ENCODE measurements around the gene ESCO1. TPM values are rescaled to one million over a fixed set of nuclear protein-coding genes. Genes with fewer than 3 reads are reported as not detected.
"Not testable (repeated sequence)": the region's sequence is repeated elsewhere in the genome, so short reads cannot be mapped to it uniquely, and the experiment has no call there.

Gene ESCO1
- total RNA-seq, 4 donors from 2014 or later, result 22.1 to 41.3 (median 34.4) TPM

GRCh38 chr18:21629089-21629832, 28.8 kb upstream of the ESCO1 start:
- Histone ChIP-seq H3K4me3 (no peak overlapping the region), H3K4me1 (no peaks in the 10 kb centered on the region), H3K27me3 (no peaks in the 10 kb centered on the region), H3K36me3 (peaks cover 0 to 74% (median 0%) of the 10 kb centered on the region in 3 donors), H3K9me3 (no peaks in the 10 kb centered on the region), H3K27ac (peak overlapping the region in 2 of 4 donors; percentile 1 to 11)
- no peak for DNase-seq
- TF ChIP-seq CTCF (IDR thresholded peaks at IDR 0.05) (no peak), POLR2A (IDR thresholded peaks at IDR 0.05) (no peak)

- not testable (repeated sequence) for H3K4me1 ChIP-seq, H3K27me3 ChIP-seq, H3K27ac ChIP-seq, H3K9me3 ChIP-seq, H3K4me3 ChIP-seq, DNase-seq
- peaks cover 0 to 37% (median 0%) of the 10 kb centered on the region in 3 donors for H3K36me3 ChIP-seq
Measured at GRCh38 chr18:21621640-21622039, 21.1 kb upstream of the ESCO1 start.

DNA sequence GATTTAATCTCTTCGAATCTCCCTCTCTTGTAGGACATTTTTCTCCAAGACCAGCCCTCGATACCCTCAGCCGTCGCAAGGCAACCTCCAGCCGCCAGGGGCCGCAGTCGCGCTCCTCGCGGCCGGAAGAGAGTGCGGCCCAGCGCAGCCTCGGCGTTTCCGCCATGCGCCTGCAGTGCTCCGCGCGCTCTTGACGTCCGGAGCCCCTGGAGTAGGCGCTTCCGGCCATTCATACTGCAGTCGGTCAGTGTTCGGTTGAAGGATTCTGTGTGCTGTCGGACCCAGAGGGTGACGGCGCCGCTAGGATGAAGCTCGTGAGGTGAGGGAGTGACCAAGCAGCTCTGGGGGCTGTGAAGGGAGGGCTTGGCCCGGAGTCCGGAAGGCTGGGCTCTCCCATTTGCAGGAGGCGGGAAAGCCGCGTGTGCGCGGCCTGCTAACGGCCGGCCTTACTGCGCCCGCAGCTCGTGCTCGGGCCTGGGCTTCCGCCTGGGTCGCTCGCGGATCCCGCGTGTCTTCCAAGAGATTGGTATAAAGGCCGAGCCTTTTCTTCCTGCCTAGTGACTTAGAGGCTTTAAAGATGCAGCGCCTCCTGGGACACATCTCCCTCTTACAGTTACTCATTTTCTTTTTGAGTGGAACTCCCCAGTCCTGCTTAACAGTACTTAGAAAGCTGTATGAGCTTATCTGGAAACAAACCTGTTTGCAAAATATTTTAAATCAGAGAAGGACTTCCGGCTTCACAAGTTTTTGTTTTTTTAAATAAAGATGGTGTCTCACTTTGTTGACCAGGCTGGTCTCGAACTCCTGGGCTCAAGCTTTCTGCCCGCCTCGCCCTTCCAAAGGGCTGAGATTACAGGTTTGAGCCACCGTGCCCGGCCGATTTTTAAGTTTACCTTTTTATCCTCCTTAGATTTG, 11.9 kb upstream of the ESCO1 start, which contains the start of gene SNRPD1:
Gene SNRPD1, plus strand, starts transcription at position 190 of the 915 bp plus-strand sequence. Its CDS starts 116 bp downstream, at position 306.
- Histone ChIP-seq H3K4me3 (peak within 1 kb of the TSS; percentile 67 to 82 (median 76)), H3K27ac (peak within 1 kb of the TSS; percentile 69 to 83 (median 78)), H3K36me3 (no peaks in the 10 kb centered on the region), H3K27me3 (no peaks in the 10 kb centered on the region), H3K4me1 (peaks cover 0 to 17% (median 6%) of the 10 kb centered on the region in 4 donors), H3K9me3 (no peaks in the 10 kb centered on the region)
- peak; percentile 77 to 94 (median 93) for DNase-seq
- TF ChIP-seq CTCF (IDR thresholded peaks at IDR 0.05), result peak; percentile 91 to 98 (median 95)
- peak; percentile 21 to 38 for TF ChIP-seq POLR2A (IDR thresholded peaks at IDR 0.05)

GRCh38 chr18:21611401-21612124, 11.1 kb upstream of the ESCO1 start:
- Histone ChIP-seq H3K4me1 (peaks cover 0 to 17% (median 6%) of the 10 kb centered on the region in 4 donors), H3K27ac (peak overlapping the region; percentile 69 to 83 (median 78)), H3K4me3 (peak overlapping the region; percentile 67 to 82 (median 76))
- H3K36me3 ChIP-seq, H3K27me3 ChIP-seq, DNase-seq, H3K9me3 ChIP-seq: not testable (repeated sequence)

DNA sequence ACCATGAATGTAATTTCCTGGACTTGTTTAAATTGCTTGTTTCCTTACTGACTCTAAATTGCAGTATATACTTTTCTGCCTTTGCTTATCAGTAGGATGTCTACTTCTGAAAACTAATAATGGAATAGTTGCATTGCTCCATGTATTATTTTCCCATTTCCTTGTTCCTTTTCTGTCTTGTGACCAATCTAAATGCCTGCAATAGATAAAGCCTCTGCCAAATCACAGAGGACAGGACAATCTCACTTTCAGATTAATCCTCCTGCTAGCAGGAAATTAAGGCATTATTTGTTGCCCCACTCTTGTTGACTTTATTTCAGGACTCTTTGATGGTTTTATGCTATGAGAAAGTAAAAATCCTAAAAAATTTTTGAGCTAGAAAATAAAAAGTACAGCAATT, 4.7 kb upstream of the ESCO1 start:
- DNase-seq, result no peak
- H3K27ac ChIP-seq, result no peak overlapping the region
- TF ChIP-seq CTCF (IDR thresholded peaks at IDR 0.05), result no peak
- no peak for TF ChIP-seq POLR2A (IDR thresholded peaks at IDR 0.05)

DNA sequence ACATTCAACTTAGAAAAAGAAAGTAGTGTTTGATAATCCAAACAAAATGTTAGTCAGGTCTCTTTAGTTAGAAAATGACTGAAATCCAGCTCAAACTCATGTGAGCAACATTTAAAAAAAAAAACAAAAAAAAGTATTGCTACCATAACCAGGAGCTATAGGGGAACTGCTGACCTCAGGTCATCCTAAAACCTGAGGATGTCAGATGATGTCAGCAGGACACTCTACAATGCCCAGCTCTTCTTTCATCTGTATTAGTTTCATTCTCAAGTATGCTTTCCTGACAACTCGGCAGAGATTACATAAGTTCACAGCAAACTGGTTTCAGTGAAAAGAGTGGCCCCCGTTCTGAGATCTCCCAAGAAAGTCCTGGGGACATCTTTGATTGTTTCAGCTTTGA, 4.2 kb upstream of the ESCO1 start:
- H3K4me3 ChIP-seq, result no peak overlapping the region
- DNase-seq, result no peak
- no peak overlapping the region for H3K27ac ChIP-seq

More for the DNA sequence above, 4.7 kb upstream of the ESCO1 start:
- Histone ChIP-seq H3K27me3 (no peaks in the 10 kb centered on the region), H3K36me3 (no peaks in the 10 kb centered on the region), H3K4me1 (no peaks in the 10 kb centered on the region), H3K4me3 (no peak overlapping the region), H3K9me3 (no peaks in the 10 kb centered on the region)

More for the DNA sequence above, 4.2 kb upstream of the ESCO1 start:
- Histone ChIP-seq H3K27me3 (no peaks in the 10 kb centered on the region), H3K9me3 (no peaks in the 10 kb centered on the region), H3K36me3 (no peaks in the 10 kb centered on the region), H3K4me1 (no peaks in the 10 kb centered on the region)
- no peak for TF ChIP-seq CTCF (IDR thresholded peaks at IDR 0.05)
- TF ChIP-seq POLR2A (IDR thresholded peaks at IDR 0.05), result no peak

Measured in Peyer's patch (tissue), 4 donors.